ENCODE measurements around the gene CDK5RAP2.

CDK5RAP2 gene

DNA sequence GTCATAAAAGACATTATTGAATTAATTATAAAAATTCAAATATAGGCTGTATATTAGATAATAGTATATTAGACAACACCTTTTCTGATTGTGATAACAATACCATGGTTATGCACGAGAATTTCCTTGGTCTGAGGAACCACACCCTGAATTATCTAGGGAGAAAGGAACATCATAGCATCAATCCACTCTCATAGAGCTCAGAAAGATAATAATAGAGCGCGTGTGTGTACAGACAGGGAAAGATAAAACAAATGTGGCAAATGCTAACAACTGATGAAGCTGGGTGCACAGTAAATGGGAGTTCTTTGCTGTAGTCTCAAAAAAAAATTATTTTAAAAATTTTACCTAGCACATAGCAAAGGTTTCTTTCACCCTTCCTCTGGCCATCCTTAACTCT, 143.5 kb downstream of the CDK5RAP2 start:
- no peak for DNase-seq (ENCODE audit: low read depth)

- DNase-seq (ENCODE audit: low read depth) = peak; percentile 69
Observed at GRCh38 chr9:120435091-120435490, 144.9 kb downstream of the CDK5RAP2 start.

DNA sequence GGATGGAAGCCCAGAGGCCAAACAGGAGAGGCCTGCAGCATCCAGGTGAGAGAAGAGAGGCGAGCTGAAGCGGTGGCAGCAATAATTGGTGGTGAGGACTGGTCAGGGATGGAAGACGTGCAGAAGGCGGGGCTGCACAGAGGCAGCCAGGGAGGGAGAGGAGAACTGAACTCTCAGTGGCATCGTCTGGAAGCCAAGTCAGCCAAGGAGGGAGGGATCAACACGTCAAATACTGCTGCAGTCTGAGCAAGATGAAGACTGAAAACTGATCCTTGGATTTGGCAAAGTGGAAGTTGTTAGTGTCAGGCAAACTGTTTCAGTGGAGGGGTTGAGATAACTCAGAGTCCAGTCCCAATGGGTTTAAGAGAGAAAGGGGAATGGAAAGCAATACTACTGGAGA, 145.4 kb downstream of the CDK5RAP2 start:
- DNase-seq (ENCODE audit: low read depth) = peak; percentile 87

- DNase-seq (ENCODE audit: low read depth) = no peak
Observed at GRCh38 chr9:120433701-120434100, 146.3 kb downstream of the CDK5RAP2 start.

DNA sequence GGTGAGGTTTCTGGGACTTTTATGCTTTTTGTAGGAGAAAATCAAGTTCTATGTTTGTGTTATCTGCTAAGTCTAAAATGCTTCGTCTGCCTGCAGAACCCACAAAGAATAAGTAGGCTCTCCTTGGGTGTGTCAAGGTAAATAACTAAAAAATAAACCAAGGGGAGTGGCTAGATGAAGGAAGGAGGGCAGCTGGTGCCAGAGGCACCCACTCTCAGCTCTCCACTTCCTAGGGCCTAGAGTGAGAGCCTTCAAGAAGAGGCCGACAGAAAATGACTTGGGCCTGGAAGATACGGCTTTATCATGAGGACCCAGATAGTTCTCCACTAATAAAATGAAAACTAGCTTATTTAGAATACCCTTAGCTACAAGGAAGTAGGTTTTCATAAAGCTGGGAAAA, 147.4 kb downstream of the CDK5RAP2 start:
- no peak for DNase-seq (ENCODE audit: low read depth)

DNA sequence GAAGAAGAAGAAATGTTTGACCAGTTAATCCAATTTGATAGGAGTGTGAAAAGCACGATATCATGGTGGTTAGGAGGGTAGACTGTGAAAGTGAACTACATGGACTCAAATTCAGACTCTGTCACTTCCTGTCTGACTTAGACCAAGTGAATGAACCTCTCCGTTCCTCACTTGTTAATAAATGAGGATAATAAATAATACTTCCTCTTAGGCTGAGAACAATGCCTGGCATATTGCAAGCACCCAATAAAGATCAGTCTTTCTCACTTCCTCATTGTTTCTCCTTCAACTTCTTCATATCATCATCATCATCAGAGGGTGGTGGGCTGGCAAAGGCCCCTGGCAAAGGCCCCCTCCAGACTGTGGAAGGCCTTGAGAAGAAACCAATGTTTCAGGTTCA, 148.7 kb downstream of the CDK5RAP2 start:
- DNase-seq (ENCODE audit: low read depth) = no peak

- DNase-seq (ENCODE audit: low read depth) = no peak
Observed at GRCh38 chr9:120424248-120424647, 155.7 kb downstream of the CDK5RAP2 start.

DNA sequence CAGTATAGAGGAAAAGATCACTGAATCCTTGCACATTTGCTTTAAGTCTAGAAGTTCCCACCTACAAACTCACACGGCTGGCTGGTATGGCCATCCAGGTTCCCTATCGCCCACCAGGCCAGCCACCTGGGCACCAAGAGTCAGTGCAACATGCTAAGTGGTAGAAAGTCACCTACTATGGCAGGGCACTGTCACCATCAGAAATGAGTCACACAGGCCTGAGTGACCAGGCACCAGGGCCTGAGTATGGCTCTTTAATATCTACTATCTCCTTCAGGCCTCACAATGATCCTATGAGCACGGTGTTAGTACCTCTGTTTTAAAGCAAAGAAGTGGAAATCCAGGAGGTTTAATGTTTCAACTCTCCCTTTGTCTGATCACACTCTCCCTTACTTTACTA, 156.2 kb downstream of the CDK5RAP2 start:
- DNase-seq (ENCODE audit: low read depth) = no peak

DNA sequence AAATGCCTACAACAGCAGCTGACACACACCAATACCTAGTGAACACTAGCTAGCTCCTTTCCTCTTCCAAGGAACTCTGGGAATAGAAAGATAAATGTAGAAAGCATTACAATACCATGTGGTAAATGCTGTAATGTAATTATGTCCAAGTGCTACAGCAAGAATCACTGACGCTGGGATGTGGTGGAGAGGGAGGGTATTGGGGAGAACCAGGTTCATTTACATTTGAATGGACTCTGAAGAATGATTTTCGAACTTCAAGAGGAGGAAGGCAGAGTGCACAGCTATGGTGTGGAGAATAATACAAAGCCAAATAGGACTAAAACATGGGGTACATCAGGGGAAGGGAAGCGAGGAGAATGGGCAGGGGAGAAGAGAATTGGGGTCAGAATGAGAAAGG, 158.0 kb downstream of the CDK5RAP2 start:
- no peak for DNase-seq (ENCODE audit: low read depth)

GRCh38 chr9:120418315-120418714, 161.7 kb downstream of the CDK5RAP2 start:
- DNase-seq (ENCODE audit: low read depth) = no peak

DNA sequence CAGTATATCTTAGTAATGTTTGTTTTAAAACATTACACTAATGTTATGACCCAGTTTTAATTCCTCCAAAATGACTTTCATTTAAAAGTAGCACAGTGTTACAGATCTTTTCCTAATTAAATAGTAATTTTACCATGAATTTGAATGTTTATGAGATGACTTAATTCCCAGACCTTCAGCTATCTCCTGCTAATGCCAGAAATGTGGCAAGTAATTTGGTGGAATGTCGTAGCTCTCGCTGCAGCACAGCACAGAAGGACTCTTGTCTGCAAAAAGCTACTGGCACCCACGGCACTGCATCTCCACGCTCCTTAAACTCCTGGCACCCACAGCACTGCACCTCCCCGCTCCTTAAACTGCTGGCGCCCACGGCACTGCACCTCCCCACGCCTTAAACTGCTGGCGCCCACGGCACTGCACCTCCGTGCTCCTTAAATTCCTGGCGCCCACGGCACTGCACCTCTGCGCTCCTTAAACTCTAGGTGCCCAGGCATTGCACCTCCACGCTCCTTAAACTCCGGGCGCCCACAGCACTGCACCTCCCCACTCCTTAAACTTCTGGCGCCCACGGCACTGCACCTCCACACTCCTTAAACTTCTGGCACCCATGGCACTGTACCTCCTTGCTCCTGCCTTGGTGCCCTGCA, 163.1 kb downstream of the CDK5RAP2 start:
- DNase-seq (ENCODE audit: low read depth) = no peak

- no peak for DNase-seq (ENCODE audit: low read depth)
Observed at GRCh38 chr9:120413121-120414048, 166.6 kb downstream of the CDK5RAP2 start.

- DNase-seq (ENCODE audit: low read depth) = peak; percentile 70
Observed at GRCh38 chr9:120412425-120412951, 167.5 kb downstream of the CDK5RAP2 start.

DNA sequence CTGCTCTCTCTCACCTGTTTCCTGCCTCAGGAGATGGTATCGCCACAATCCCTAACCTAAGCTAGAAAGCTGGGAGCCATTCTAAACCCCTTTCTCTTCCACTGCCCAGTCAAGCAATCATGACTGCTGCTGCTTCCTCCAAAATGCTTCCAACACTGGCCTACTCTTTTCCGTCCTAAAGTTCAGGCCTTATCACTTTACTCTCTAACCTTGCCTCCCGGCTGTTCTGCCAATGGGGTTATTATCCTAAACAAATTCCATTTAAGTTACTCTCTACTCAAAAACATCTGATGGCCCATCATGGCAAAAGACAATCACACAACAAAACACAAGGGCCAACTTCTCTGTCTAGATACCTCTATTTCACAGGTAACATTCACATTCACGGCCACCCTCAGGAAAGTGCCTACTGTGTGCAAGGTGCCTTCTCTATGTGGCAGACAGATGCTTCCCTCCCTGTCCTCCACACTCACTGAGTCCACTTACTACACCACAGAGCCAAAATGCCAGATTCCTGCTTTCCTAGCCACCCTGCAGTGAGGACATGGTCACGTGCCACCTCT, 168.0 kb downstream of the CDK5RAP2 start:
- no peak for DNase-seq (ENCODE audit: low read depth)

GRCh38 chr9:120410925-120411501, 169.0 kb downstream of the CDK5RAP2 start:
- DNase-seq (ENCODE audit: low read depth) = peak; percentile 40

GRCh38 chr9:120408680-120409258, 171.2 kb downstream of the CDK5RAP2 start:
- no peak for DNase-seq (ENCODE audit: low read depth)

- DNase-seq (ENCODE audit: low read depth) = no peak
Observed at GRCh38 chr9:120405860-120406259, 174.1 kb downstream of the CDK5RAP2 start.

DNA sequence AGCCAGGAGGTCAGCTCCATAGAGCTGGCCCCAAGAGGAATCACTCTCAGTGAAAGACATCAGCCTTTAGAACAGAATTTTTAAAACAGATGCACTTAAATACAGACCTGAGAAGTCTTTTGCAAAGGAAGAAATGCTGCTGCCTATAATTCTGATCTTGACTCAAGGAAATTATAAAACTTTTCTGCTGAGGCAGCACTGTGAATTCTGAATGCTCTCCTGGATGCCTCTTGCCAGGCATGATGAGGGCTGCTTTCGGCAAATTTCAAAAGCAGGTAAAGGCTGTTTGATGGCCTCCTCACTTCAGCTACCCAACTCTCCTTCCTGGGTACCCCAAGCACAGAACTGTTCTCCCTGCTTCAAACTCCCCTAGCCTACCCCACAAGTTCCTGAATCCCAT, 174.8 kb downstream of the CDK5RAP2 start:
- DNase-seq (ENCODE audit: low read depth) = no peak

GRCh38 chr9:120403543-120403856, 176.5 kb downstream of the CDK5RAP2 start:
- DNase-seq (ENCODE audit: low read depth) = no peak

DNA sequence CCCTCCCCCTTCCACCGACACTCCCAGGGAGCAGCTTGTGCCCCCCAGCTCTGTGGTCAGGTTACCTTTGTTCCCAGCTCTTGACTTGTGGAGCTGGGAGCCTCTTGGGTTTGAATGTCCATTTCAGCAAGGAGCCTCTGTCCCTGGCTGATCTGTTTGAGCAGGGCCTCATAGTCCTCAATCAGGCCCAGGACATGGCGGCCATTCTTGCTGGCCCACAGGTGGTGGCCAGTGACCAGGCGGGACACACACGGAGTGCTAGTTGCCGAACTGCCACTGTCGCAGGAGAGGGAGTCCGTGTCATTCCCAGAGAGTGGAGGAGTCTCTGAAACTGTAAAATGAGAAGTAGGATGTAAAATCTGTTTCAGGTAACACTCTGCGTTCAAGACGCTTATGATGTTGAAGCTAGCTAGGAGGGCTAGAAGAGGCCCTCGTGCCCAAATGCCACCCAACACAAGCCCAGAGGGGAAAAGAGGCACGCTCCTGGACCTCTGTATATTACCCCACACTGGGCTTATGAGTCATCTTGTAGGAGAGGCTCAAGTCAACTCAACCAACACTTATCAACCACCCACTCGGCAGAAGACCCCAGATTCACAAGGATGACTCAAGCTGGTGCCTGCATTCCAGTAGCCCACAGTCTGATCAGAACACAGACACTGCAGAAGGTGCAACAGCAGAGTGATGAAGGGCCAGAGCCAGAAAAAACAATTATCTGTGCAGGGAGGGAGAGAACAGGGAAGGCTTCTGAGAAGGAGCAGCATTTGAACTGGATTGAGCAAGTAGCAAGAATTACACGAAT, 177.0 kb downstream of the CDK5RAP2 start:
- peak; percentile 91 for DNase-seq (ENCODE audit: low read depth)

- DNase-seq (ENCODE audit: low read depth) = no peak
Observed at GRCh38 chr9:120399940-120400339, 180.0 kb downstream of the CDK5RAP2 start.
